Measurements from ENCODE around the gene MUC22.
"Not testable (repeated sequence)": the region's sequence is repeated elsewhere in the genome, so short reads cannot be mapped to it uniquely, and the experiment has no call there.

The MUC22 gene

GRCh38 chr6:31020057-31020456, 9.8 kb downstream of the MUC22 start:
- DNase-seq (ENCODE audit: low read depth), result no peak
- no peak overlapping the region for H3K4me3 ChIP-seq (ENCODE audit: low read depth, low read length)
- no peak for TF ChIP-seq CTCF (IDR thresholded peaks at IDR 0.05; ENCODE audit: low read depth, low read length, missing control alignments)

- not testable (repeated sequence) for H3K4me3 ChIP-seq (ENCODE audit: low read depth, low read length); DNase-seq (ENCODE audit: low read depth)
Measured at GRCh38 chr6:31020631-31021255, 10.5 kb downstream of the MUC22 start.

GRCh38 chr6:31021705-31022531, 11.6 kb downstream of the MUC22 start:
- not testable (repeated sequence) for H3K4me3 ChIP-seq (ENCODE audit: low read depth, low read length); DNase-seq (ENCODE audit: low read depth)

GRCh38 chr6:31025595-31025994, 15.3 kb downstream of the MUC22 start:
- no peak overlapping the region for H3K4me3 ChIP-seq (ENCODE audit: low read depth, low read length)
- no peak for DNase-seq (ENCODE audit: low read depth)
- TF ChIP-seq CTCF (IDR thresholded peaks at IDR 0.05; ENCODE audit: low read depth, low read length, missing control alignments), result no peak

GRCh38 chr6:31031095-31031494, 20.8 kb downstream of the MUC22 start:
- TF ChIP-seq CTCF (IDR thresholded peaks at IDR 0.05; ENCODE audit: low read depth, low read length, missing control alignments), result no peak
- no peak for DNase-seq (ENCODE audit: low read depth)
- H3K4me3 ChIP-seq (ENCODE audit: low read depth, low read length), result no peak overlapping the region

- no peak overlapping the region for H3K4me3 ChIP-seq (ENCODE audit: low read depth, low read length)
- DNase-seq (ENCODE audit: low read depth), result no peak
- no peak for TF ChIP-seq CTCF (IDR thresholded peaks at IDR 0.05; ENCODE audit: low read depth, low read length, missing control alignments)
Measured at GRCh38 chr6:31033075-31033474, 22.8 kb downstream of the MUC22 start.

GRCh38 chr6:31035862-31036497, 25.7 kb downstream of the MUC22 start:
- TF ChIP-seq CTCF (IDR thresholded peaks at IDR 0.05; ENCODE audit: low read depth, low read length, missing control alignments), result no peak
- no peak overlapping the region for H3K4me3 ChIP-seq (ENCODE audit: low read depth, low read length)
- no peak for DNase-seq (ENCODE audit: low read depth)

All from GM12864 (cell line).